ENCODE data around the gene KIAA1217.

DNA sequence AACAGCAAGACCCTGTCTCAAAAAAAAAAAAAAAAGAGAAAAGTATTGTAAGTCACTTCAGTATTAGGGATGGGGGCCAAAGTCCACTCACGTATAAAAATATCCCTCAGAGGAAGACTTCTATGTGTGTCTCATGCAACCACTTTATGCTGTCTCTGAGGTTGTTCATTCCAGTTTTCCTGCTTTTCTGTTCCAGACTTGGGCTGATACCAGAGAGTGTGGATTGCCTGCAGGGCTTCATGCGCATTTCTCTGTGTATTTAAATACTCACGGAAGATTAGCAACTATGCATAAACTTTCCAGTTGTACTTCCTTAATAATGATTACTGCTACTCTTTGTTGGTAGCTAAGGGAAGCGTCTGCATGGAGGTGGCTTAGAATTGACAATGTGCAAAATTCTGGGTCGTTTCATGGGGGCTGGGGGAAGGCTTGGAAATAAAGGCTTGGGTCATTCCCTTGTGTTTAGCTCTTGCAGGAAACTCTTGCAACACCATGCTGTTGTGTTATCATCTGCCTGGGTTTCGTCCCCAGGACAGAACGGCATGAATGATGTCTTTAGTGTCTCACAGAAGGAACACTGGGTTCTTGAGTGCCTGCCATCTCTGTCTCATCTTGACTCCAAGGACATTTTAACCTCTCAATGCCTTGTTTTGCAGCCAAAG, 54.1 kb downstream of the KIAA1217 start:
- TF ChIP-seq, protein P1, sequence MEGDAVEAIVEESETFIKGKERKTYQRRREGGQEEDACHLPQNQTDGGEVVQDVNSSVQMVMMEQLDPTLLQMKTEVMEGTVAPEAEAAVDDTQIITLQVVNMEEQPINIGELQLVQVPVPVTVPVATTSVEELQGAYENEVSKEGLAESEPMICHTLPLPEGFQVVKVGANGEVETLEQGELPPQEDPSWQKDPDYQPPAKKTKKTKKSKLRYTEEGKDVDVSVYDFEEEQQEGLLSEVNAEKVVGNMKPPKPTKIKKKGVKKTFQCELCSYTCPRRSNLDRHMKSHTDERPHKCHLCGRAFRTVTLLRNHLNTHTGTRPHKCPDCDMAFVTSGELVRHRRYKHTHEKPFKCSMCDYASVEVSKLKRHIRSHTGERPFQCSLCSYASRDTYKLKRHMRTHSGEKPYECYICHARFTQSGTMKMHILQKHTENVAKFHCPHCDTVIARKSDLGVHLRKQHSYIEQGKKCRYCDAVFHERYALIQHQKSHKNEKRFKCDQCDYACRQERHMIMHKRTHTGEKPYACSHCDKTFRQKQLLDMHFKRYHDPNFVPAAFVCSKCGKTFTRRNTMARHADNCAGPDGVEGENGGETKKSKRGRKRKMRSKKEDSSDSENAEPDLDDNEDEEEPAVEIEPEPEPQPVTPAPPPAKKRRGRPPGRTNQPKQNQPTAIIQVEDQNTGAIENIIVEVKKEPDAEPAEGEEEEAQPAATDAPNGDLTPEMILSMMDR (conservative IDR thresholded peaks at IDR 0.05; ENCODE audit: low read depth, low read length): no peak
- TF ChIP-seq EZH2 (IDR thresholded peaks at IDR 0.05; ENCODE audit: borderline replicate concordance, low read depth, low read length, poor library complexity, severe bottlenecking): no peak
